GM18870 (cell line): ENCODE measurements around the gene CASP4.

Source experiments
- ATAC-seq: cut with Tn5 transposase; IDR thresholded peaks from one replicate; pipeline ENCODE4 v1.9.1; 2021; ENCODE audit warnings: moderate library complexity; ENCODE audit not compliant: unreplicated experiment

The CASP4 gene

GRCh38 chr11:104895634-104896033 lies 72.7 kb downstream of the CASP4 start:
- ATAC-seq = no peak

GRCh38 chr11:104893876-104894275 lies 74.5 kb downstream of the CASP4 start:
- no peak for ATAC-seq
